BJ (cell line): ENCODE data around the gene ITPKB. TPM values are rescaled to one million over a fixed set of nuclear protein-coding genes. Genes with fewer than 3 reads are reported as not detected.

Experiments
- CTCF ChIA-PET: fragments of 350-600 bp; formaldehyde crosslinking; extraction: SDS; loops from one replicate; lab custom pipeline; 2021; ENCODE audit warnings: antibody characterized with exemption, inconsistent platforms; lab: Yijun Ruan, JAX
- POLR2A ChIA-PET: fragments of 300-600 bp; sonication (Branson Sonifier 250); formaldehyde crosslinking; extraction: SDS; loops from one replicate; lab custom pipeline; 2021; ENCODE audit warnings: antibody characterized with exemption; lab: Charles Lee
- DNase-seq: peaks from one replicate; pipeline ENCODE4 v3.0.0-alpha.2; 2011; ENCODE audit warnings: low read depth
- H3K27me3 ChIP-seq: 2 replicates; pipeline ENCODE4 v1.6.0; 2011; ENCODE audit warnings: low read length; ENCODE audit not compliant: control insufficient read depth, insufficient read depth
- H3K36me3 ChIP-seq: 2 replicates; pipeline ENCODE4 v1.5.1; 2011; ENCODE audit warnings: low read length; ENCODE audit not compliant: control insufficient read depth, insufficient read depth
- H3K4me3 ChIP-seq: 2 replicates; pipeline ENCODE4 v1.5.1; 2011; ENCODE audit warnings: low read depth, mild to moderate bottlenecking, control low read depth, low read length
- CTCF ChIP-seq: IDR thresholded peaks from 2 replicates; pipeline ENCODE4 v1.5.1; 2011; ENCODE audit warnings: low read depth, mild to moderate bottlenecking, control low read depth, inconsistent platforms, low read length, moderate library complexity; ENCODE audit not compliant: insufficient read depth
- polyA plus RNA-seq: library from polyadenylated mRNA; depleted of rRNA; stranded (reverse); fragments of >200 nt; gene quantifications from 2 replicates; pipeline ENCODE4 v1.2.3, GENCODE V29; 2011

ITPKB gene
- polyA plus RNA-seq, 1 experiment: 1.4 TPM

- Histone ChIP-seq H3K27me3 (no peaks in the 10 kb centered on the region), H3K4me3 (no peak overlapping the region), H3K36me3 (no peaks in the 10 kb centered on the region)
- ChIA-PET POLR2A (no interaction called here), CTCF (interaction anchor here (0.8 to 0.9 kb wide), 2 partner anchors 30 to 33 kb away, joined by 3 read pairs; no protein-coding TSS in a partner anchor)
- DNase-seq: no peak
- no peak for TF ChIP-seq CTCF
Measured at GRCh38 chr1:226666164-226666506, 72.9 kb downstream of the ITPKB start.

- TF ChIP-seq CTCF: no peak
- DNase-seq: no peak
- Histone ChIP-seq H3K27me3 (no peaks in the 10 kb centered on the region), H3K36me3 (no peaks in the 10 kb centered on the region), H3K4me3 (no peak overlapping the region)
- ChIA-PET POLR2A (no interaction called here), CTCF (interaction anchor here (0.8 to 0.9 kb wide), 2 partner anchors 29 to 32 kb away, joined by 3 read pairs; no protein-coding TSS in a partner anchor)
Measured at GRCh38 chr1:226665505-226666163, 73.4 kb downstream of the ITPKB start.

DNA sequence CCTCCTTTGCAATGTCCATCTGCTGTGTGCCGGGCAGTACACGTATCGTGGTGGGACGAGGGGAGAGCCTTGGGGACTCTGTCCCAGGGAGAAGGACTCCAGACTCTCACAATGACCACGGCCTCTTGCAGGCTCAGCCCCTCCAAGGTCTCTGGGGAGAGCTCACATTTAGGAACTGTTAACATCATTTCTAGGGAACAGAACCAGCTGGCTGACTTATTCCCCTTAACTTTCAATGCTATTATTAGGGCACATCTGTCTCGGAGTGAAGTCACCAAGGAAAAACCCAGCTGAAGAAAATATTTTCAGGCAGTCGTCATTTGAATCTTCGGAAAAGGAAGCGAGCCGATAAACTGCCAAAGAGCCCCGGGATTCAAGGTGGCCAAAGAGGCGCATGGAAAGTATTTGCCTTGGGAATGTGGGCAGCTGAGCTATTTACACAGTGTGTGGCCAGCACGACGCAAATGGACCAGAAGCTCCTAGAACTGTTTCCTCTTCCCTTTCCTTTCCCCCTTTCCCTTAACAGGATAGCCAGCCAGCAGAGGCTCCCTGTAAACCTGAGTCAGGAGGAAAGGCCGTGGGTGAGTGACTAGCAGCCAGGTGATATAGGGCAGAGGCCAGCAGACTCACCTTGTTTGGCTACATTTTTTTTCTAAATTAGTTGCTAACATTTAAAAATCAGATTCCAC is 74.5 kb downstream of the ITPKB start:
- no peak for TF ChIP-seq CTCF
- Histone ChIP-seq H3K4me3 (no peak overlapping the region), H3K36me3 (no peaks in the 10 kb centered on the region), H3K27me3 (no peaks in the 10 kb centered on the region)
- ChIA-PET CTCF (interaction anchor here (0.9 to 2.1 kb wide), 5 partner anchors 13 to 163 kb away, joined by 3 to 8 read pairs (median 3); no protein-coding TSS in a partner anchor), POLR2A (interaction anchor here (1.2 kb wide), 1 partner anchor 11 kb away, joined by 3 read pairs; no protein-coding TSS in a partner anchor)
- DNase-seq: peak; percentile 82

DNA sequence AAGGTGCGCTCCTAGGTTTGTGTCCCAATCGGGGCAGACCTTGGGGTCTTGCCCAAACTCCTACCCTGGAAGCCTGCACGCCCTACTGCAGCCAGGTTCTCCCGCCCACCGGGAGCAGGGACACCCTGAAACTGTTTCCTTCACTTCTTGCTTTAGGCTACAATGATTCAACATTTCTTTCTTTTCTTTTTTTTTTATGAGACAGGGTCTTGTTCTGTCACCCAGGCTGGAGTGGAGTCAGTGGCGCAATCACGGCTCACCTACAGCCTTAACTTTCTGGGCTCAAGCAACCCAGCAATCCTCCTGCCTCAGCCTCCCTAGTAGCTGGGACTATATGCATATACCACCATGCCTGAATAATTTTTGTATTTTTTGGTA is 75.8 kb downstream of the ITPKB start:
- H3K27me3 ChIP-seq: no peaks in the 10 kb centered on the region
- no peak overlapping the region for H3K4me3 ChIP-seq
- POLR2A ChIA-PET: interaction anchor here (0.6 kb wide), 1 partner anchor 791 kb away, joined by 3 read pairs; no protein-coding TSS in a partner anchor
- CTCF ChIA-PET: interaction anchor here (1.8 to 2.1 kb wide), 3 partner anchors 10 to 30 kb away, joined by 5 to 8 read pairs (median 8); no protein-coding TSS in a partner anchor
- H3K36me3 ChIP-seq: no peaks in the 10 kb centered on the region
- TF ChIP-seq CTCF: no peak
- no peak for DNase-seq
